HUES6 (cell line): ENCODE data around the gene PDGFA.
"Not testable (repeated sequence)": the region's sequence is repeated elsewhere in the genome, so short reads cannot be mapped to it uniquely, and the experiment has no call there.

Experiments
- H3K27ac ChIP-seq: 2 replicates; pipeline ENCODE4 v1.7.0; 2013; ENCODE audit warnings: low read depth, mild to moderate bottlenecking, low read length, inconsistent platforms
- H3K27me3 ChIP-seq: 2 replicates; pipeline ENCODE4 v1.6.1; 2013; ENCODE audit warnings: low read length; ENCODE audit not compliant: control insufficient read depth, insufficient read depth
- H3K36me3 ChIP-seq: 2 replicates; pipeline ENCODE4 v1.6.1; 2013; ENCODE audit warnings: low read length; ENCODE audit not compliant: control insufficient read depth, insufficient read depth
- H3K4me1 ChIP-seq: 2 replicates; pipeline ENCODE4 v1.6.1; 2013; ENCODE audit warnings: low read length; ENCODE audit not compliant: control insufficient read depth, insufficient read depth
- H3K4me3 ChIP-seq: 2 replicates; pipeline ENCODE4 v1.5.1; 2013; ENCODE audit warnings: low read depth, low read length
- H3K9ac ChIP-seq: one replicate; pipeline ENCODE4 v1.6.1; 2013; ENCODE audit warnings: mild to moderate bottlenecking, low read length
- H3K9me3 ChIP-seq: 2 replicates; pipeline ENCODE4 v1.6.1; 2013; ENCODE audit warnings: low read depth, low read length; ENCODE audit not compliant: control insufficient read depth, insufficient read depth

PDGFA gene

DNA sequence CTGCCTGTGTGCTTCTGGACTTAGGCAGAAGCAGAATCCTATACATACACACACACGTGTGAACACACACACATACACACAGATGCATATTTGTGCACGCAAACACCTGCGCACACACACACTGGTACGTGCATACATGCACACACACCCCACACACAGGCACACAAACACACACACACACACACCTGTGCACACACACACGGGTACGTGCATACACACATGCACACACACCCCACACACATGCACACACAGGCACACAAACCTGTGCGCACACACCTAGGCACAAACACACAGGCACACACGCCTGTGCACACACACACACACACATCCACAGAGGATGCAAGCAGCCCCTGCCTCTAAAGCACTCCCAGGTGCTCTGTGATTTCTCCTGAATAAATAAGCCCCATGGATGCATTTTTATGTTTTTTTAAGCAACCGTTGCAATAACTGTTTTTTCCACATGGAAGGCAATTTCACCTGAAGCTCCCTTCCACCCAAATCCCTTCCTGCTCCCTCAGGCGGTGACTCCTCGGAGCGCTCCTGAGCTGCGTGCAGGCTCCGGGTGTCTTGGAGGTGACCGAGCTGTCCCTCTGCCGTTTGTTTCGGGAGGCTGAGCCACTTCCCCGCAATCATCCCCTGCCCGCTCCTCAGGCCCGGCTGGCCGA lies 41.5 kb upstream of the PDGFA start:
- Histone ChIP-seq H3K9ac (no peak overlapping the region), H3K36me3 (no peaks in the 10 kb centered on the region), H3K4me1 (no peaks in the 10 kb centered on the region), H3K4me3 (no peak overlapping the region), H3K9me3 (peaks cover 5% of the 10 kb centered on the region), H3K27ac (no peak overlapping the region), H3K27me3 (no peaks in the 10 kb centered on the region)

DNA sequence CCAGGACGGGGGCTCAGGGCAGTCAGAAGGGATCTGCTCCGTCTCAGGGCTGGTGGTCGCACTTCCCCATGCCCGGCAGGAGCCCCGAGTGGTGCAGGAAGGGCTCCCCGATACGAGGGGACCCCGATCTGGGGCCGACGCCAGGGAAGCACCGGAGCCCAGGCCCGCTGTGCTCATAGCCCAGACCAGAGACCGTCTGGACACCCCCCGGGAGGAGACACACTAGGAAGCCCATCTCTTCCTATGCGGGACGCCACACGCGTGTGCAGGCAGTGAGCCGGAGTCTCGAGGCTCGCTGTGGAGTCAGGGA lies 39.7 kb upstream of the PDGFA start:
- Histone ChIP-seq H3K36me3 (no peaks in the 10 kb centered on the region), H3K9ac (no peak overlapping the region), H3K4me1 (no peaks in the 10 kb centered on the region)

GRCh38 chr7:557558-557881 lies 37.9 kb upstream of the PDGFA start:
- Histone ChIP-seq H3K9ac (no peak overlapping the region), H3K27me3 (no peaks in the 10 kb centered on the region), H3K4me3 (no peak overlapping the region), H3K4me1 (no peaks in the 10 kb centered on the region), H3K36me3 (no peaks in the 10 kb centered on the region), H3K27ac (no peak overlapping the region), H3K9me3 (peaks cover 5% of the 10 kb centered on the region)

More for the DNA sequence above, 39.7 kb upstream of the PDGFA start:
- H3K27me3 ChIP-seq: no peaks in the 10 kb centered on the region
- no peak overlapping the region for H3K27ac ChIP-seq
- peaks cover 5% of the 10 kb centered on the region for H3K9me3 ChIP-seq
- H3K4me3 ChIP-seq: no peak overlapping the region

DNA sequence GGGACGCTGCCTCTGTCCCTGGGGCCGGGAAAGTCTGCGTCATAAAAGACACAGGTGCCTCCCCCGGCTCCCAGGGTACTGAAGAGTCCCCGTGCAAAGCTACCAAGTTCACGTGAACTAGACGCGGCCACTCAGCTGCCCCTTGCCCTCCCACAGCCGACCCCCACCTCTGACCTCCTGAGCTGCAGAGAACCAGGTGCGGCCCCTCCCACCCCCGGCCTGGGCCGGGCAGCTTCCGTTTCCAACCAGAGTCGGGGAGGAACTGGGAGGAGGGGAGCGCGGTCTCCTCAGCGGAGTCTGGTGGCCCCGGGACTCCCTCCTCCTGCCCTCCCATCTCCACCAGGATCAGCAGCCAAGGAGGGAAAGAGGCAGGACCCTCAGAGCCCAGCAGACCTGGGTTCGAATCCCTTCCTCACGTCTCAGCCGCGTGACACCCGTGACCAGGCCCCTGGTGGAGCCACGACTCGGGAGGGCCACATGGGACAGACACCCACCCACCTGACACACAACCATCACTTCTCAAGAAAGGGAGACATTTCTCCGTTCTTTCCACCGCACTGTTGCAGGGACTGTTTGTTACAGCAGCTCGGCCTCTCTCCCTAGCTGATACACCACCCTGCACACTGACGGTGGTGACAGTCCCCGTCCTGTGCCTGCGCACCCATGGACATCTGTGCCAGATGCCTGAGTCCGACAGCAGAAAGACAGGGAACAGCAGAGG lies 37.4 kb upstream of the PDGFA start:
- Histone ChIP-seq H3K27ac (no peak overlapping the region), H3K9ac (no peak overlapping the region), H3K27me3 (no peaks in the 10 kb centered on the region), H3K9me3 (peaks cover 5% of the 10 kb centered on the region), H3K4me3 (no peak overlapping the region), H3K4me1 (no peaks in the 10 kb centered on the region), H3K36me3 (no peaks in the 10 kb centered on the region)

GRCh38 chr7:556291-556826 lies 36.7 kb upstream of the PDGFA start:
- no peak overlapping the region for H3K4me3 ChIP-seq
- no peaks in the 10 kb centered on the region for H3K4me1 ChIP-seq
- no peaks in the 10 kb centered on the region for H3K27me3 ChIP-seq
- H3K9me3 ChIP-seq: peaks cover 5% of the 10 kb centered on the region
- no peaks in the 10 kb centered on the region for H3K36me3 ChIP-seq
- no peak overlapping the region for H3K9ac ChIP-seq
- H3K27ac ChIP-seq: no peak overlapping the region

DNA sequence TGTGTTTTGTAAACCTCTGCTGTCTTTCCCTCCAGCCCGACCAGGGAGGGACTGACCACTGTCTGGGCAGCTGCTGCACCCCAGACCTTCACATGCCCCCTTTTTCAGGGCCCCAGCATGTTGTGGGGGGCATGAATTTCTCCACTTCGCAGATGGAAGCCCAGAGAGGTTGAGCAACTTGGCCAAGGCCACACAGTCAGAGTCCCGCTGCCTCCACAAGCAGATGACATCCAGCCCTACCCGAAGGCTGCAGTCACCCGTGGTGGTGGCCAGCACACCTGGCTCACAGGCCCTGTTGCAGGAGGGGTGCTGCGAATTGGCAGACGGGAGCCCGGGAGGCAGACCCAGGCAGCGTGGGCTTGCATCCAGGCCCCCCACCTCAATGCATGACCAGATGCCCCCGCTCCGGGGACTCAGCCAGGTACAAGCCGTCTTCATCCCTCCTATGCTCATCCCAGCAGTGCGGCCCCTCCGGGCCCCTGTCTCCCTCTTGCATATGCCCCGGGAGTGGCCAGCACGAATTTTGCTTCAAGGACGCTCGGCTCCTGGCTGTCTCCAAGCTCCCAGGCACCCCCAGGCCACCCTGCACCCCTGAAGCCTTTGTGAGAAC lies 36.0 kb upstream of the PDGFA start:
- H3K9me3 ChIP-seq: peaks cover 5% of the 10 kb centered on the region
- H3K9ac ChIP-seq: no peak overlapping the region
- no peaks in the 10 kb centered on the region for H3K36me3 ChIP-seq
- no peak overlapping the region for H3K27ac ChIP-seq
- H3K4me1 ChIP-seq: no peaks in the 10 kb centered on the region
- no peaks in the 10 kb centered on the region for H3K27me3 ChIP-seq
- no peak overlapping the region for H3K4me3 ChIP-seq

DNA sequence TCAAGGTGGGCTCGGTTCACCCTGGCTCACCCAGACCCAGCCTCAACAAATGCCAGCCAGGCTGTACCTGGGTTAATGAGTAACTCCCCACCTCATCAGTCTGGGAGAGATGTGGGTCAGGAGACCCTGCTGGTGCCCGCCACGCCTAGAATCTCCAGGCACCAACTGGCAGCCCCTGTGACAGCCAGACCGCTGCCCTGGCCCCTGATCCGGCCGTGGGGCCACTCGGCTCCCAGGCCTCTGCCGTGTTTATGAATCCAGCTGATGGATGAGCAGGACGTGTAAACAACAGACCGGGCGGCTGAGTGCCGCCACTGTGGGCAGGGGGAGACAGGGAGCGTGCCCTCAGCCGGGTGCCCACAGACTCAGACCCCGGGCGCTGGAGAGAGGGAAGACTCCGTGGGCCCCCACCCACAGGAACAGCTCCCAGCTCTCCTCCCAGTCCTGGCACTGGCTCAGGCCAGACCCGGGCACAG lies 34.0 kb upstream of the PDGFA start:
- H3K27me3 ChIP-seq: no peaks in the 10 kb centered on the region
- peaks cover 5% of the 10 kb centered on the region for H3K9me3 ChIP-seq
- H3K4me1 ChIP-seq: no peaks in the 10 kb centered on the region
- H3K4me3 ChIP-seq: no peak overlapping the region
- no peak overlapping the region for H3K9ac ChIP-seq
- H3K36me3 ChIP-seq: no peaks in the 10 kb centered on the region; the same call in 1 of the 2 replicates
- H3K27ac ChIP-seq: no peak overlapping the region

DNA sequence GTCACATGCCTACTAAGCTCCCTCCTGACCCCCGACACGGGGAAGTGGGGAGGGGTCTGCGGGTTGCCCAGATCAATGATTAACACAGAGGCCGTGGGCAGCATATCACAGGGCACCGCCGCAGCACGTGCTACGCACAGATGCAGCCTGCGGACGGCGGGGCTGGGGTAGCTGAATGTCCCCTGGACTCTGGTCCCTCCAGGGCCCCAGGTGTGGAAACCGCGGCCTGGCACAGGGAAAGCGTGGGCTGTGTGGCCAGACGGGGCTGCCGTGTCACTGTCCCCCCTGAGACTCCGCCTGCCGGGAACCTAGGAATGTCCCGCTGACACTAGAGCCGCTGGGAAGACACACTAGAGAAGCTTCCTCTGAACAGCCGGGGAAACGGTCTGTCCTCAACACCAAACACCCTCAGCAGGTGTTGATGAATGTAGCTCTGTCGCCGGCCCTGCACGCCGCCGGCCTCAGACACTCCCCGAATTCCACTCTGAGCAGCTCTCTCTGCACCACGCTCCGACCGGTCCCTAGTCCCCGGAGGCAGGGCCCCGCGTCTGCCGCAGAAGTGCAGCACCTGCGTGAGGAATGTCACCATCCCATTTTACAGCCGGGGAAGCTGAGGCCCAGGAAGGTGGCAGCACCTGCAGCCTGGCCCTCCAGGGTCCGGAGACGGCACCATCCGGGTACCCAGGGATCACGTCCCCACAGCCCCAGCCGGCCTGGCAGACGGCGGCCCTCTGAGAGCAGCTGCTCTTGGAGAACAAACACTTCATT lies 33.4 kb upstream of the PDGFA start:
- no peak overlapping the region for H3K9ac ChIP-seq
- H3K36me3 ChIP-seq: no peaks in the 10 kb centered on the region; the same call in 1 of the 2 replicates
- no peaks in the 10 kb centered on the region for H3K27me3 ChIP-seq
- H3K27ac ChIP-seq: no peak overlapping the region
- H3K4me3 ChIP-seq: no peak overlapping the region
- no peaks in the 10 kb centered on the region for H3K4me1 ChIP-seq
- peaks cover 5% of the 10 kb centered on the region for H3K9me3 ChIP-seq

DNA sequence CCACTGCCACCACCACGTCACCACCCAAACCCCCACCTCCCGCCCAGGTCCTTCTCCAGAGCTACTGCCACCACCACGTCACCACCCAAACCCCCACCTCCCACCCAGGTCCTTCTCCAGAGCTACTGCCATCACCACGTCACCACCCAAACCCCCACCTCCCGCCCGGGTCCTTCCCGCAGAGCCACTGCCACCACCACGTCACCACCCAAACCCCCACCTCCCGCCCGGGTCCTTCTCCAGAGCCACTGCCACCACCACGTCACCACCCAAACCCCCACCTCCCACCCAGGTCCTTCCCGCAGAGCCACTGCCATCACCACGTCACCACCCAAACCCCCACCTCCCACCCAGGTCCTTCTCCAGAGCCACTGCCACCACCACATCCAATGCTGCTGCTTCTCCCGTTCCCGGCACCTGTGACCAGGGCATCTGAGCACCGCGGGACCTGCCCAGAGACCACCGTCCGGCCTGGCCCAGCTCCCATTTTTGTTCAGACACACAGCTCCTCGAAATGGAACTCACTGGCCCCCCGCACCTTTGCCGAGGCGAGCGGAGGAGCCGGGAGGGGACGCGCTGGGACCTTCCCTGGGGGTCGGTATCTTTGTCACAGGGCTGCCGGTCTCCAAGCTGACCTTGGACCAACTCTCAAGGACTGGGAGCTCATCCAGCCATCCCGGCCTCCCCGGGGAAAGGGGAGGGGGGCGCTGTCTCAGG lies 32.7 kb upstream of the PDGFA start:
- not testable (repeated sequence) for H3K36me3 ChIP-seq, H3K4me1 ChIP-seq, H3K9me3 ChIP-seq, H3K4me3 ChIP-seq, H3K9ac ChIP-seq, H3K27ac ChIP-seq, H3K27me3 ChIP-seq

GRCh38 chr7:551615-551970 lies 31.9 kb upstream of the PDGFA start:
- not testable (repeated sequence) for H3K27ac ChIP-seq, H3K4me1 ChIP-seq, H3K4me3 ChIP-seq, H3K9ac ChIP-seq, H3K9me3 ChIP-seq, H3K27me3 ChIP-seq, H3K36me3 ChIP-seq
